Hematopoietic multipotent progenitor cell treated with erythropoietin and hydrocortisone succinate and interleukin-3 and kit ligand, for 8 days (in vitro differentiated cells): ENCODE measurements around the gene GRK4.
"Not testable (repeated sequence)": the region's sequence is repeated elsewhere in the genome, so short reads cannot be mapped to it uniquely, and the experiment has no call there.

Source experiments
- DNase-seq: peaks from one replicate; pipeline ENCODE4 v3.0.0-alpha.2; 2015

The GRK4 gene

GRCh38 chr4:3043282-3044020, 80.1 kb downstream of the GRK4 start:
- peak; percentile 29 for DNase-seq

GRCh38 chr4:3044870-3045819, 81.8 kb downstream of the GRK4 start:
- peak; percentile 58 for DNase-seq

GRCh38 chr4:3046162-3046561, 82.8 kb downstream of the GRK4 start:
- no peak for DNase-seq

DNA sequence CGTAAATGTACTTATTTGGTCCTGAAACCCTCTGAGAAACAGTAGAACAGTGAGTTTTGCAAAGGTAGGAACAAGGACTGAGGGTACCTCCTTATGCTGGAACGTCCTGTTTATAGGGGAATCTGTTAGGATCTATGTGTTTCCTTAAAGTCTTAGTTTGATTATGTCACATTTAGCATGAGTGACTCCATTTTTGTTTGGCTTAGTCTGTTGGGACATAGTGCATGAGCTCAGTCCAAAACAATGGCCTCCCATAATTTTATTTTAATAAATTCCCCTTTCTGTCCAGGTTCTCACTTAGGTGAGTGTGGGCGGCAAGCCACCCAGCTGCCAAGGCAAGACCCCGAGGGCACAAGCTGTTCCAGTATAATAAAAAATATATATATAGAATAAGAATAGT, 83.3 kb downstream of the GRK4 start:
- DNase-seq = no peak

DNA sequence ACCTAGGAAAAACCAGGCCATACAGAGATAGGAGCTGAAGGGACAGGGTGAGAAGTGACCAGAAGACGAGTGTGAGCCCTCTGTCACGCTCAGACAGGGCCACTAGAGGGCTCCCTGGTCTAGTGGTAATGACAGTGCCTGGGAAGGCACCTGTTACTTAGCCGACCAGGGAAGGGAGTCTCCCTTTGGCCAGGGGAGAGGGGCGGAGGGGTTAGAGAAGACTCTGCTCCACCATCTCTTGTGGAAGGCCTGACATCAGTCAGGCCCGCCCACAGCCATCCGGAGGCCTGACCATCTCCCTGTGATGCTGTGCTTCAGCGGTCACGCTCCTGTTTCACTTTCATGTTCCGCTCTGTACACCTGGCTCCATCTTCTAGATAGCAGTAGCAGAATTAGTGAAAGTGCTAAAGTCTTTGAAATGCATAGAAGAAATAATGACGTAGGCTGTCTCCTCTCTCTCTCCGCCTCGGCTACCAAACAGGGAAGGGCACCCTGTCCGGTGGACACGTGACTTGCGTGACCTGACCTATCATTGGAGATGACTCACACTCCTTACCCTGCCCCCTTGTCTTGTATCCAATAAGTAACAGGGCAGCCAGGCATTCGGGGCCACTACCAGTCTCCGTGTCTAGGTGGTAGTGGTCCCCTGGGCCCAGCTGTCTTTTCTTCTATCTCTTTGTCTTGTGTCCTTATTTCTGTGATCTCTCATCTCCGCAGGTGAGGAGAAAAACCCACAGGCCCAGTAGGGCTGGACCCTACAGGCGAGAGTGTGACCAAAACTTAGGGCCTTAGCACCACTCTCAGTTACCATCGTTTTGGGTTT, 84.3 kb downstream of the GRK4 start:
- peak; percentile 70 for DNase-seq

DNA sequence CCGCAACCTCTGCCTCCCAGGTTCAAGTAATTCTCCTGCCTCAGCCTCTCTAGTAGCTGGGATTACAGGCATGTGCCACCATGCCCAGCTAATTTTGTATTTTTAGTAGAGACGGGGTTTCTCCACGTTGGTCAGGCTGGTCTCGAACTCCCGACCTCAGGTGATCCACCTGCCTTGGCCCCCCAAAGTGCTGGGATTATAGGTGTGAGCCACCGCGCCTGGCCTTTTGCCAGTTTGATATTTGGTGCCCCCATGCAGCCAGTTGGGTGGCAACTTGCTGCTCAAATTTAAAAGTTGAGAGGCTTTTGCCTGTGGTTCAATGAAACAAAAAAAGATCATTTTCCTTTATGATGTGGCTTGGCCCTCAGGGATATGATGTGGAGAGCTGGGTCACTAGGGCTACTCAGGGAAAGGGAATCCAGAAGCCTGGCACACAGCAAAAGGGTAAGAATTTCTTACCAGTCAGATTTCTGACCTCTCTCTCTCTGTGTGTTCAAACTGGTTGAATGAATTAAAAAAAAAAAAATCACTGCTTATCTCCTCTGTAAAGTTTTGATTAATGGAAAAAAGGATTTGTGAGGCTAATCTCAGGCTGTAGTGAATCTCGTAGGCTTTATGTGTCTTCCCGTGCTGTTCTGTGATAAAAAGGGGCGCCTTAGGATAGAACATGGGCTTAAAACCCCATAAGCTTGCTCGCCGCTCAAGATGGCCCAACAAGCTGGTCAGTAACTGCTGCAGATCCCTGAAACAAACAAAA, 87.9 kb downstream of the GRK4 start:
- DNase-seq = not testable (repeated sequence)

- no peak for DNase-seq
These were observed 90.9 kb downstream of the GRK4 start for GRCh38 chr4:3054169-3054759.

GRCh38 chr4:3059943-3060342, 96.6 kb downstream of the GRK4 start:
- no peak for DNase-seq

DNA sequence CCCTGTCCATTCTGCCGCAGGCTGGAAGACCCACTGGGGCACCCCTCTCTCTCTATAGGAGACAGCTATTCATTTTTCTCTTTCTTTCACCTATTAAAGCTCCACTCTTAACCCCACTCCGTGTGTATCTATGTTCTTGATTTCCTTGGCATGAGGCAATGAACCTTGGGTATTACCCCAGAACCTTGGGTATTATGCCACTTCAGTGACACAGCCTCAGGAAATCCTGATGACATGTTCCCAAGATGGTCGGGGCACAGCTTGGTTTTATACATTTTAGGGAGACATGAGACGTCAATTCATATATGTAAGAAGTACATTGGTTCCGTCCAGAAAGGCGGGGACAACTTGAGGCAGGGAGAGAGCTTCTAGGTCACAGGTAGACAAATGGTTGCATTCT, 97.6 kb downstream of the GRK4 start:
- DNase-seq = no peak

DNA sequence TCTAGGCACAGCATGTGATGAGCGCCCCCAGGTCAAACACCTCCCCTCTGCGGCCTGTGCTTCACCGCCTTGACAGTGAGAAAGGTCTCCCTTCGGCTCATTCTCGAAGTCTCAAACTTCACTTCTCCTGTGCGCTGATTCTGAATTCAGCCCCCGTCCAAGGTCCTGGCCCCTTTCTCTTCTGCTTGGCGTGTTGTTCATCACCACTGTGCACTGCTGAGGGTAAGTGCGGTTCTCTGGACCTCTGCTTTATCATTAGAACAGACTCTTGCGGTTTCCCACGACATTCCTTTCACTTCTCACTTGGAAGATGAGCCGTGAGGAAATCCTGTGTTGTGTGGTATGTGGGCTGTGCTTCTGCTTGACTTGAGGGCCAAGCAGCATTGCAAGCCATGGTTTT, 99.1 kb downstream of the GRK4 start:
- DNase-seq = no peak

DNA sequence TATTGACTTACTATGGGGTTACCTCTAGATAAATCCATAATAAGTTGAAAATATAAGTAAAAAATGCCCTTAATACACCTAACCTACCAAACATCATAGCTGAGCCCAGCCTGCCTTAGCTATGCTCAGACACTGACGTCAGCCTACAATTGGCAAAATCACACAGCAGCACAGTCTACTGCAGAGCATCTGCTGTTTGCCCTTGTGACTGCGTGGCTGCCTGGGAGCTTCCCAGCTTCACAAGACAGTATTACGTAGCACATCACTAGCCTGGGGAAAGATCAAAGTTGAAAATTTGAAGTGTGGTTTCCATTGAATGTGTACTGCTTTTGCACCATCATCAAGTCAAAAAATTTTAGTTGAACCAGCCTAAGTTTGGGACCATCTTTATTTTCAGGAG, 102.2 kb downstream of the GRK4 start:
- no peak for DNase-seq

DNA sequence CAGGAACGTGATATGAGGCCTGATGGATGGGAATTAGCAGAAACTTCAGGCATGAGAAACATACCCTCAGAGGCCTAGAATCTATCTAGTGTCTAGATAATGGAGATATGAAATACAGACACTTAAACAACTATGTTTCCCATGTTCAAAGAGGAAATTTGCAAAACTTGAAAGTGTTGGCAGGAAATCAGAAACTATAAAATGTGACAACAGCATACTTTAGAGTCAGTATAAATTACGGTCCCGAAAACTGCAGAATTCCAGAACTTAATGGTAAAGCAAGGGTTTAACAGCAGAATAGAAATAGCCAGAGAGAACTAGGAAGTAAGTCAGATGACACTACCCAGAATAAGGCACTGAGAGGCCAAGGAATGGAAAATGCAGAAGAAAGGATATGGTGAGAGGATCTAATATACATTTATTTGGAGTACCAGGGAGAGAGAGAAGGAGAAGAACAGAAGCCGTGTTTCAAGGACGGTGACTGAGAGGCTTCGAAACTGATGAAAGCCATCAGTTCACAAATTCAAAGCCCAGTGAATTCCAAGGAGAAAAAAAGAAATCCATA, 103.5 kb downstream of the GRK4 start:
- no peak for DNase-seq

GRCh38 chr4:3067473-3068001, 104.2 kb downstream of the GRK4 start:
- no peak for DNase-seq

DNA sequence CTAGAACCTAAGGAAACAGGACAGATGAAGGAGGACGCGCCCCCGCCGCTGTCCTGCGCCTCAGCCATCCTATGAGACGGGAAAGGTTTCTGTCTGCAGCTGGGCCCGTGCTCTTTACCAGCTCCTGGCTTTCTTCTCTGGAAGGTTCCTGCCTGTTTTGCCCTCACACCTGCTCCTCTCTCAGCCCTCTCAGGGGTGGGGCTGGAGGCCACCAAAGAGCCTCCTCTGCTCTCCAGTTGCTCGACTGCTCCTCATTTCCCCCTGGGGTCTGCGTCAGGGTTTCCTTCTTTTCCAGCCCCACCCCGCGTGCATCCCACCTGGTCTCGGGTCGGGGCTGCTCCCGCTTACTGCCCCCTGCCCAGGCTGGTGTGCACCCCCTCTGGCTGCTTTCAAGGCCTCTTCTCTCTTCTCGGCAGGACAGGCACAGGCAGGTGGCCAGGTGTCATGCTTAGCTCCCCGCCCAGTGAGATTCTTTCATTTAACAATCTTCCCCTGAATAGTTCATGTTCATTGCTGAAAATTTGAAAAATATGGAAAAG, 106.4 kb downstream of the GRK4 start:
- DNase-seq = no peak

- DNase-seq = no peak
These were observed 107.5 kb downstream of the GRK4 start for GRCh38 chr4:3070709-3071500.

DNA sequence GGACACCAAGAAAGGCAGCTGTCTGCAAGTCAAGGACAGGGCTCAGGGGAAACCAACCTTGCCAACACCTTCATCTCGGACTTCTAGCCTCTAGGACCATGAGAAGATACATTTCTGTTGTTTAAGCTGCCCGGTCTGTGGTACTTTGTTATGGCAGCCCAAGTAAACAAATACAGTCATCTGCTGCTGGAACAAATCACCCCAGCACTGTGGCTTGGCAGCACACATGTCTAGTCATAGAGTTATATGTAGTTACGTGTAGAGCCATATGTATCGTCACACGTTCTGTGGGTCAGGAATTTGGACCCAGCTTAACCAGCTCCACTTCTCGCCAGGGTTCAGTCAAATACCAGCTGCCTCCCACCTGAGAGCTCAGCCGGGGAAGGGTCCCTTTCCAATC, 108.4 kb downstream of the GRK4 start:
- DNase-seq = no peak

DNA sequence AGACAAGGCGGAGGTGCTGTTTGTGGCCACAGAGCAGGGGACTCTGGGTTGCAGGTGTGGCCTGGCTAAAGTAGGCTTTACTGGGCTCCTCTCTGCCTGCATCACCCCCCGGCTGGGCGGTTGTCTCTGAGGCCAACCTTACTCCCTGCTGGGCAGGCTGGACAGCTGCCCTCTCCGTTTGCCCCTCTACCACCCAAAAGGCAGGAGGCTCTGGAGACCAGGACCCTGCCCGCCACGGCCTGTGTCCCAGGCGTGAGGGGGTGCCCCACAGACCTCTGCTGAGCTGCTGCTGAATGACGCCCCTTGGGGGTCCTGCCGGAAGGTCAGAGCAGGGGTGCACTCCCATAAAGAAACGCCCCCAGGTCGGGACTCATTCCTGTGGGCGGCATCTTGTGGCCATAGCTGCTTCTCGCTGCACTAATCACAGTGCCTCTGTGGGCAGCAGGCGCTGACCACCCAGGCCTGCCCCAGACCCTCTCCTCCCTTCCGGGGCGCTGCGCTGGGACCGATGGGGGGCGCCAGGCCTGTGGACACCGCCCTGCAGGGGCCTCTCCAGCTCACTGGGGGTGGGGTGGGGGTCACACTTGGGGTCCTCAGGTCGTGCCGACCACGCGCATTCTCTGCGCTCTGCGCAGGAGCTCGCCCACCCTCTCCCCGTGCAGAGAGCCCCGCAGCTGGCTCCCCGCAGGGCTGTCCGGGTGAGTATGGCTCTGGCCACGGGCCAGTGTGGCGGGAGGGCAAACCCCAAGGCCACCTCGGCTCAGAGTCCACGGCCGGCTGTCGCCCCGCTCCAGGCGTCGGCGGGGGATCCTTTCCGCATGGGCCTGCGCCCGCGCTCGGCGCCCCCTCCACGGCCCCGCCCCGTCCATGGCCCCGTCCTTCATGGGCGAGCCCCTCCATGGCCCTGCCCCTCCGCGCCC, 110.0 kb downstream of the GRK4 start:
- DNase-seq = no peak

GRCh38 chr4:3074078-3074845, 110.9 kb downstream of the GRK4 start, which contains the start of the genes HTT and HTT-AS:
HTT (plus strand) TSS chr4:3074681; CDS start chr4:3074826, 145 bp downstream.
HTT-AS (minus strand) TSS chr4:3074538.
- DNase-seq = peak; percentile 93
